GM19397 (cell line): Measurements from ENCODE around the gene CPEB4.

Experiments
- ATAC-seq: cut with Tn5 transposase; IDR thresholded peaks from one replicate; pipeline ENCODE4 v1.9.1; 2021; ENCODE audit warnings: mild to moderate bottlenecking, moderate library complexity; ENCODE audit not compliant: unreplicated experiment

CPEB4 gene

DNA sequence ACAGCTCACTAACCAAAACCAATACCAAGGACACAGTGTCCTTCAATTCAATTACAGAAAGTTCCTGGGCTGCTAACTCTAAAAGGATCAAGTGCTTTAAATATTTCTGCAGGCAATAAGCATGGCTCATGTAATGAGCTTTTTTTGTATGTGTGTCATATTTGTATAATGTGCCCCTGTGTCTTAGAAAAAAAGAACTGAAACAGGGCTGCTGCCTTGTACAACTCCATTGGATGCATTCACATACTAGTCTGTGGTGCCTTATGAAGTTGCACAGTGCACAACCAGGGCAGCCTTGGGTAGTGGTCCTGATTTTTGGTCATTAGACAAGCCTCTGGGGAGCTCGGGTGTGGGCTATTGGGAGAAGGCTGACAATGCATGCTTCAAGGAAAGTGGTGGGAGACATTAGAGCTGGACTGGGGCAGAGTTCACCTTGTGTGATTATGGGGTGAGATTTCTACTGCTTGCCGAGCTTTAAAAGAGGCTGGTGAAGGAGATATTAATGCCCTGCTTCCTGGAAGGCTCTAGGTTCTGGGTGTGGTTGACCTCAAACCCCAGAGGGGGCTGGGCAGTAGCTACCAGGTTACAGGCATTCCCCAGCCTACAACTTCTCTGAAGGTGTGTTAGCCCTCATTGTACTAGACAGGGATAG, 3.6 kb upstream of the CPEB4 start:
- ATAC-seq, result no peak

DNA sequence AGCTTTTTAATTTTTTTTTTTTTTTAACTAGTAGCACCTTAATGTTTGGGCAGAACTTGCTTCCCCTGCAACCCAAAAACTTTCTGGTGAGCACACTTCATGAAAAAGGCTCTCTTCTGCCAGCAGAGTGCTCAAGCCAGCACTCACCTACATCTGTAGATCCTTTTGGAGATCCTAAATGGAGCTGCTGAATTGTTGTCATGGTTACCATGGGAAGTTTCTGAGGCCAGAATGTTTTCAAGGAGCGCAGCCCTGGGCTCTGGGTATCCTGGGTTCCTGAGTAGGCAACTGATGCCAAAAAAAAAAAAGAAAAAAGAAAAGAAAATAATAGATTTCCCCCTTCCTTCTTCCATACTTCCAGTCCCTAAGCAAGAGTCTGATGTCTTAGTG, 3.1 kb upstream of the CPEB4 start:
- ATAC-seq, result no peak

DNA sequence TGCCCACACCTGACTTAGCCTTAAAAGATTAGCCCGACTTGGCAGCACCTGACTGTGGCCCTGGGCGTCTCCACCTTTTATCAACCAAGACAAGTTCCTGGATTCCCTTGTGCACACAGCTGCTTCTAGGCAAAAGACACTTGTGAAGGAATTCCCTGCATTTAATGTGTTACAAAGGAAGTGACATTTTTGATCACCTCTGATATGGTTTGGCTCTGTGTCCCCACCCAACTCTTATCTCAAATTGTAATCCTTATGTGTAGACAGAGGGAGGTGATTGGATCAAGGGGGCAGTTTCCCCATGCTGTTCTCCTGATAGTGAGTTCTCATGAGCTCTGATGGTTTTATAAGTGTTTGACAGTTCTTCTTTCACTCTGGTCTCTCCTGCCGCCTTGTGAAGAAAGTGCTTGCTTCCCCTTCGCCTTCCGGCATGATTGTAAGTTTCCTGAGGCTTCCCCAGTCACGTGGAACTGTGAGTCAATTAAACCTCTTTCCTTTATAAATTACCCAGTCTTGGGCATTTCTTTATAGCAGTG, 2.6 kb upstream of the CPEB4 start:
- ATAC-seq, result no peak

DNA sequence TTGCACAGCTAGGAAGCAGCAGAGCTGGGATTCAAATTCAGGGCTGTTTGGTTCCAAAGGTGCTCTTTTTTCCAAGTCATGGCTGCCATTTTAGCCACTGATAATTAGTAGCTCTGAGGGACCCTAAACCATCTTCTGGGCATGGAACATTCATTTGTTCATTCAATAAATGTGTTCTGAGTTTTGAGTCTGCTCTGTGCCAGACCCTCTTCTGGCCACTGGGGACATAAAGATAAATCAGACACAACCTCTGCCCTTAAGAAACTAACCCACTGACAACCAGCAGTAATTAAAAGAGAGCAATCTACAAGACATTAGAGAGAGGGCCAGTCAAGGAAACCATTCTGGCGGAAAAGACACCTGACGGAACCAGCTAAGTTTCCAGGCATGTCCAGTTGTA, 2.0 kb upstream of the CPEB4 start:
- ATAC-seq, result no peak

DNA sequence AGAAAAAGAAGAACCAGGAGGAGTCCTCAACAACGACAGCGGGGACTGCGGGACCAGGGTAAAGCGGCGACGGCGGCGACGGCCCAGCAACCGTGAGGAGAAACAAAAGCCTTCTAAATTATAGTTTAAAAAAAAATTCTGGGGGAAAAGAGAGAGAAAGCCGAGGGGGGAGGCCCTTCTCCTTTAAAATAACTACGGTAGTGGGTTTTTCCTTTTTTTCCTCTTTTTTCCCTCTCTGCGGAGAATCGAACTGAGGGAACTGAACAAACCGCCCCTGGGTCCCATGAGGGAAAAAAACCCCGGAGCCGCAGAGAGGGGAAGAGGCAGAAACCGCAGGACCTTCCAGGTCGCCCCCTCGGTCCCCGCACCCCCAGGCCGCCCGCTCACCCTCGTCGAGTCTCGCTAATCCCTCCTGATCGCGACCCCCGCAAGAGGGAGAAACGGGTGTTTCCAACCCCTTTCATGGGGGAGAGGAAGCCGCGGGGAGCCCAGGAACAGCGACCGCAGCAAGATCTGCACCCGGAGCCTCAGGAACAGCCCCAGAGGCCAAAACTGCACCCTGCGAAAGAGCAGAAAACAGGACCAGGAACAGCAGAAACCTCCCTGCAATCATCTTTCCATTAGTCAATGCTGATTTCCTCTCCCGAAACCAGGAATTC, 453 bp downstream of the CPEB4 start:
- no peak for ATAC-seq

DNA sequence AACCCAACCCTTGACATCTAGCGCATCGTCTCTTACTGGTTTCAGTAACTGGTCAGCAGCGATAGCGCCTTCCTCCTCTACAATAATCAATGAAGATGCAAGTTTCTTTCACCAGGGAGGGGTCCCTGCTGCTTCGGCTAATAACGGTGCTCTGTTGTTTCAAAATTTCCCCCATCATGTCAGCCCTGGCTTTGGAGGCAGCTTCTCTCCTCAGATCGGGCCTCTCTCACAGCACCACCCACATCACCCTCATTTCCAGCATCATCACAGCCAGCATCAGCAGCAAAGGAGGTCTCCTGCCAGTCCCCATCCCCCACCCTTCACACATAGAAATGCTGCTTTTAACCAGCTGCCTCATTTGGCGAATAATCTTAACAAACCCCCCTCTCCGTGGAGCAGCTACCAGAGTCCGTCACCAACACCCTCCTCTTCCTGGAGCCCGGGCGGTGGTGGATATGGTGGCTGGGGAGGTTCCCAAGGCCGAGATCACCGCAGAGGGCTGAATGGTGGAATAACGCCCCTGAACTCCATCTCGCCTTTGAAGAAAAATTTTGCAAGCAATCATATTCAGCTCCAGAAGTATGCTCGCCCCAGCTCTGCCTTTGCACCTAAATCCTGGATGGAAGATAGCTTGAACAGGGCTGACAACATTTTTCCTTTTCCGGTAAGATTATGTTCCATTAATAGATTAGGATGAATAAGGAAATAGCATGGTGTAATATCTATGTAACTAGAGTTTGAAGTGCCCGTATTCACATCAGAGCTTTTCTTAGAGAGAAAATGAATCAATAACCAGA, 2.2 kb downstream of the CPEB4 start:
- ATAC-seq, result no peak

DNA sequence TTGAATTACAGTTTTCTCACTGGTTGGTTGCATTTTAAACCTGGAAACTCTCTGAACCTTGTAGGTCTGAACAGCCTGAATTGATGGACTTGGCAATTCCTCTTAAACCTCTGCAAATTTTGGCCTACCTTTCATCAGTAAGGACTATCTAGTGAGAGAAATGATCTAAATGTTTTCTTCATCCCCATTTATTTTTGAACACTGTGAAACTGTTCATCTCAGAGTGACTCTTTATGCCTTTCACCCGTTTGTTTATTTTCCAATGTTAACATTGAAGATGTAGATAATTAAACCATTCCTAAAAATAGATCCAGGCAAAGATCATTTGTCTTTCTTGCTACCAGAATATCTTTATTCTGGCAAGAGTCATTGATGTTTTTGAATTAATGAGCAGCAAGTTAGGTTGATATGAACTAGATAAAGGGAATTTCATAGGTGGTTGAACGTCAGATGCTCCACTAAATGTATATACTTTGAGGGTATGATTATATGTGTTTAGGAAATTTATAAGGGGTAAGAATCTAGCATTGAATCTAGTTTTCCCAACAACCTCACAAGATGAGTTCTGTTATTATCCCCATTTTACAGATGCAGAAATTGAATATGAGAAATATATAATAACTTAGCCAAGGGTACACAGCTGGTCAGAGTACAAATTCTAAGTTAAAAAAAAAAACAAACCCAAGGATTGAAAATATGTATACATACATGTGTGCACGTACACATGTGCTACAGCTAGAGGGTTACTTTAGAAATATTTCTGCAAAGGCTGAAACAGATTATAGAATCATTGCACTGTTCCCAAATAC, 3.4 kb downstream of the CPEB4 start:
- no peak for ATAC-seq

DNA sequence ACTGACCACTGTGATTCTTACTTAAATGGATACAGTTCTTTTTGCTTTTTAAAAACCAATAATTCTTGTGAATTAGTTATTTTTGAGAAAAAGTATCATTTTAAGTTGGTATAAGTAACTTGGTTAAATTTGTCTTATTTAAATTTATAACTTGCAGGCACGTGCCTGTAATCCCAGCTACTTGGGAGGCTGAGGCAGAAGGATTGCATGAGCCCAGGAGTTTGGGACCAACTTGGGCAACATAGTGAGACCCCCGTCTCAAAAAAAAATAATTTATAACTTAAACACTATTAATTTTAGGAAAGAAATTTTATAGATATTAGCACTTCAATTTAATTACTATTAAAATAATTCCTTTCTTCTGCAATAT, 5.0 kb downstream of the CPEB4 start:
- ATAC-seq, result no peak

DNA sequence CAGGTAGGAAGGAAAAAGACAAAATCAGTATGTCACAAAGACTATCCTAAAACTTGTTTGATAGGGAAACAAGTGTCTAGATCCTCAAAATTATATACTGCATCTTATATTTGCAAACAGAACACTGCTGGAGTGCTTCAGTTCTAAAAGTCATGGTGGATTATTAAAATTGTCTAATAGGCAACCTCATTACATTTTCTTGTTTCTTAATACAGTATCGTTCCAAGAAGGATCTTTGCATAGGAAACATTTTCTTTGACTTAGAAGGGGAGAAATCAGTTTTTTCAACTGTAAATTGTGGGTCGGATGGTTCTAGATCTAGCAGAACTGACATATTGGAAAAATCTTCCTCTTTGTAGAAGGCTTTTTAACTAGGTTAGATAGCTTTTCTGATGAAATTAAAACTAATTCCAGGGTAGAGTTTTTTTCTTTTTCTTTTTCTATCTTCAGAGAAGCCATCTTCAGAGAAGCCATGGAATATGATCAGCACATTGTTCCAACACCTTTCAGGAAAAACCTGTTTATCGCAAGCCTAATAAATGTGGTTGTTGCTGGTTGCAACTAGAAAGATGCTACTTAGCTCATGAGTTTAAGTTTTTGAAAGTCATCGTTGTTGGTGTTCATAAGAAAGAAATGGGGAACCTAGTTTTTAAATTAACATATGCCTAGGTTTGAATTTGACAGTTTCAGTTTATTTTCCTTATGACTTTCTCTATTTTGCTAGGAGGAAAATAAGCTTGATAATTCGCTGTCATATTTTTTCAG, 7.4 kb downstream of the CPEB4 start:
- no peak for ATAC-seq

DNA sequence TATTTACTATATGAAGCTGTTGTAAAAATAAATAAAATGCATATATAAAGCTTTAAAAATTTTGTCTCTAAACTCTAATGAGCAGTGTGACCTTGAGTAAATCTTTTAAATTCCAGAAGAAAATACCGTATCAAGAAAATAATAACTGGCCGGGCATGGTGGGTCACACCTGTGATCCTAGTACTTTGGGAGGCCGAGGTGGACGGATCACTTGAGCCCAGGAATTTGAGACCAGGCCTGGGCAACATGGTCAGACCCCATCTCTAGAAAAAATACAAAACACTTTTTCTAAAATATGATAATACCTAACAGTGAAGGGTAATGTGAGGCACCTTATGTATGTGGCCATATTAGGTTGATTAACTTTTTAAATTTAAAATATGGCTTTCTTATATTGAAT, 8.5 kb downstream of the CPEB4 start:
- no peak for ATAC-seq

DNA sequence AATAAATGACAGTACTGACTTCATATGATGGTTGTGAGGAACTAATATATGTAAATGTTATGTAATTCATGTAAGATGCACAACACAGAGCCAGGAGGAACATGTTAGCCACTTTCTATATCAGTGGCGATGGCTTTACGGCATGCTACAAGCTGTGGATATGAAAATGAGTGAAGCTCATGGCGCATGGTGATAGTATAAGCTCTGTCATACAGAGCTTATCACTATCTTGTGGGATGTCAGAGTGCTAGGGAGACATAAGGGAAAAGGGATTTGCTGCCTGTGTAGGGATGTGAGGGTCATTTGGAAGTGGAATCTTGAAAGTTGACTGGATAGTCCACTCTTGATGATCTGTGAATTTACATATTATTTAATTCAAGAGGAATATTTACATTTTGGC, 13.6 kb downstream of the CPEB4 start:
- no peak for ATAC-seq

DNA sequence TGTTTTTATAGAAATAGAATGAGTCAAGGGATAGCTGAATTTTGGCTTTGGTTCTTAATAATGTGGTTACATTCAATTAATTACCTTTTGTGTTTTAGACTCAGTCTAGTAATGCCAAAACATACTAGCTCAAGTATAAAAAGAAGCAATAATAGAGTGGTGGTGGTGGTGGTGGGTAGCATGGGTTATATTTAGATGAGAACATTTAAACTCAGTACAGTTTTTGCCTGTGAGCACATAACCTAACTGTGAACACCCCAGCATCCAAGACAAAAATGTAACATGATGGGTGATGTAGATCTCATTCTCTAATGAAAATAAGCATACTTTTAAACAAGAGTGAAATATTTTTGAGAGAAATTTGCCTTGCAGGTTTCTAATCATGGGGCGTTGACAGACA, 14.2 kb downstream of the CPEB4 start:
- no peak for ATAC-seq

DNA sequence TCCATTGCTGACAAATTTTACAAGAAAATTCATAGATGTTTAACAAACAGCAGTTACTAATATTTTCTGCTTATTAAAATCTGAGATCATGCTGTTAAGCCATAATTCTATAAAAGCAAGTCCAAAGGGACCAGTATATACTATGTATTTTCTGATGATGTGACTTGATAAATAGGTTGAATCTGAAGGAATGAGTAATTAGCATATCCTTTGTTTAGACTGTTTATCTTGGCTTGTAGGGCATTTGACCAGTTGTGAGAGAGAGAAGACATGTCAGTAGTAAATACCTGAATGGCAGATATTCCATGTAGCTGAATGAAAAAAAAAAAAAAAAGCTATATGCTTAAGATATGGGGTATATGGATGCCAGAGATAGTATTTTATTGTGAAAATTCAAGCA, 14.6 kb downstream of the CPEB4 start:
- ATAC-seq, result no peak

DNA sequence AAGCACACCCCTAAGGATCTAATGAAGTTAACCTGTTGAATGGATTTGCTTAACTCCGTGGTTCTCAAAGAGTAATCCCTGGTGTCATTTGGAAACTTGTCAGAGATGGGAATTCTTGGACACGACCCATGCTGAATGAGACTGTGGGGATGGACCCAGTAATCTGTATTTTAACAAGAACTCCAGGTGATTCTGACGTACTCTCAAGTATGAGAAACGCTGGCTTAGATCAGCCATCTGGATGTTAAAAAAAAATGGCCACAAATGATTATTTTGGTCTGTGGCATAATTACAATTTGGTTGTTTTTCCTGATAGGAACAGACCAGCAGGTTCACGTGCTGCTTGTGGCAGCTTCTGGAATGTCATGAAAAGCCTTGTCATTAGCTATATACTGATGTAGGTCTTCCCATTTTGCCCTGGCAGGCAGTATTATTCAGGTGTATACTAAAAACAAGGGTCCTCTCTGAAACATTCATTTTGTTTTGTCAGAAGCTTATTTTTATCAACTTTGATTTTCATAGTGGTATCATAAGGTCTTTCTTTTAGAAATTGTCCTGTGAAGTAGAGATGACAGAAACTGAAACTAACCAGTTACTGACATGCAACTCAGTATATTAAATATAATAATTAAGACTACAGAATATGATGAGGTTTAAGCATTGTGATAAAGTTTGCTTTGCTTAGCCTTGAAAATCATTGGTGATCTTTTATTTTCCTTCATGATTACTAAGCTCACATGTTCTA, 15.4 kb downstream of the CPEB4 start:
- ATAC-seq, result no peak

DNA sequence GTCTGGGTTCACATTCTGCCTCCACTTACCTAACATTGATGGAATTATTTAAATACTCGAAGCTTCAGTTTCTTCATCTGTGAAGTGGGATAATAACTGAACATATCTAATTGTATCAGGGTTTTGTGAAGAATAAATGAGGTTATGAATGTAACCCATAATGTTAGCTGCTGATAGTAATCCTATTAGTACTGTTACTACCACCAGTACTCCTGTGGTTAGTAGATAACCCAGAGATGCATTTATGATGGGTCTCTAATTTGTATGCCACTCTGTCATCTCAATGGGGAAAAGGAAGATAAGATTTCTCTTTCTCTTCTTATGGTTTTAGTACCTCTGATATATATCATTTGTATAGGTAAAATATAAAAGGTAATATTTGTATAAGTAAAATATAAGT, 16.0 kb downstream of the CPEB4 start:
- ATAC-seq, result no peak

DNA sequence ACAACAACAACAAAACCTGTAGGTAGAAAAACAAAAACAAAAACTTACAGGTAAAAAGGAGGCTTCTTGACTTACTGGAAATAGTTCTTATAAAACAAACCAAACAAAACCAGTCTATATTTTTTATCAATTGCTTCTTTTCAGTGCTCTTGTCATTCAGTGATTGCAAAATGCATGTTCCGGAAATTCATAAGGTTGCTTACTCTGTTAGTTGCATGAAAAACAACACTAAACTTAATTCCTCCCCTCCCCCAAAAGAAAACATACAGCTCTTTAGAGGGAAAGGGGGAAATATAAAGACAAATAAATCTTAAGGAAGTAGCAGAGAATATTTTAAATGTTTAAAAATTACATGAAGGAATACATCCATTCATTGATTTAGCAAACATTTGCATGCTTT, 19.1 kb downstream of the CPEB4 start:
- no peak for ATAC-seq

DNA sequence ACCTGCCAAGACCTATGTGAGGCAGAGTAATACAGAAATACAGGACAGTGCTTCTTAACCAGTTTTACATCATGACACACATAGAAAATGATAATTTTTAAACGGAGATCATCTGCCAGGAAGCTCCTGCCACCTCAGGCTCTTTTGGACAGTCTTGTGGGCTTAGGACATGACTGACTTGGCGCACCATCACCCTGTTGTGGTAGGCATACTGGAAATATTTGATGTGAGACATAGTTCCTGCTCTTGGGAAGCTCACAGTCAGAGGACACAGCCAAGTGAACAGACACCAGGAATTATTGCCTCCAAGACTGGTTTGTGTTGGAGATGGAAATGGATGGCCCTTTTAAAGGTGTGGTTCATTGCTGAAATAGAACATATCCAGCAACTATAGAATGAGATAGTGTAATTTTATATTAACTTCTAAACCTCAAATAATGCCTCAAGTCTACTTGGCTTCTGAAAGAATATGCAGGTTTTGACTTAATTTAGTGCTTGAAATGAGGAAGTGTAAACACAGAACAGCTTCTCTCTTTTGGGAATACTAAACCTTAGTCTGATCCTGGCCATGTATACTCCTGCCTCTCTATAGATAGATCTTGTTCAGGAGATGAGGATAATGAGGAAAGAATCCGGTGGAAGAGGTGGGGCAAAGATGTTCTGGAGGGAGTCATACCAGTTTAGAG, 19.7 kb downstream of the CPEB4 start:
- ATAC-seq, result no peak

DNA sequence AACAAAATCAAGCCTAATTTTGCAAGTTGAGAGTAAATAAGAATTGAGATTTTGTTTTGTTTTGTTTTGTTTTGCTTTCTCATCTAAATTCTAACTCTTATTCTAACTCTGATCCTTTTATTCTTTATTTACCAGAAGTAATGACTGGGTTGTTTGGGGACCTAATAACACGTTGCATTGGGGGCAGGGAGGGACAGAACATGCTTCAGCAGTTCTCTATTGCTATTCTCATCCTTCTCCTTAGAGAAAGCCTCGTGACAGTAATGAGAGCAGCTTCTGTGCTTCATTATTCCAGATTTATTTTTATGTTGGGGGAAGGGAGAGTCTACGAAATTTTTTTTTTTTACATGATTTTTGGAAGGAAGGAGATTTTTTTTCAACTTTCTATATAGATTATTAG, 21.1 kb downstream of the CPEB4 start:
- no peak for ATAC-seq

DNA sequence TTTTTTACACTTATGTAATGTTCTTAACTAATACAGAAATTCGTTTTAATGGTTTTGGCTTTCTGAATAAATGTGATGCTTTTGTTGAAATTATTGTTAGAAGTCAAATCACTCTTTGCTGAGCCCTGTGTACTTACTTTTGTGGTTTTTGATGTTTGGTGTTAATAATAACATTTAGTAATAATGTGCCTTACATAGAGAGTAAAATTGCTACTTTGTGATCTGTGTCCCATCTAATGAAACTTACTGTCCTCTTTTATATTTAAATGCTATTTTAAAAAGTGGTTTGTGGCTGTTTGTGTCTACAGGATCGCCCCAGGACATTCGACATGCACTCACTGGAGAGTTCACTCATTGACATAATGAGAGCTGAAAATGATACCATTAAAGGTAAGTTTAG, 22.1 kb downstream of the CPEB4 start:
- ATAC-seq, result no peak
